Astrocyte (in vitro differentiated cells and primary cell): ENCODE results near the gene EPO. TPM values are rescaled to one million over a fixed set of nuclear protein-coding genes. Genes with fewer than 3 reads are reported as not detected.
"Not testable (repeated sequence)": the region's sequence is repeated elsewhere in the genome, so short reads cannot be mapped to it uniquely, and the experiment has no call there.

Experiments used
- DNase-seq: peaks from one replicate; pipeline ENCODE4 v3.0.0-alpha.2; 2010; ENCODE audit warnings: low read depth
- FAIRE-seq: peaks from 2 replicates; lab custom pipeline; 2011; peaks lifted over from hg19 to GRCh38; lab: Jason Lieb, UNC
- H2AFZ ChIP-seq: 2 replicates; pipeline ENCODE4 v1.6.0; 2012; ENCODE audit warnings: low read depth, low read length, inconsistent platforms
- H3K27ac ChIP-seq: 2 replicates; pipeline ENCODE4 v1.5.1; 2011; ENCODE audit warnings: low read depth, low read length, inconsistent platforms
- H3K27me3 ChIP-seq: 2 replicates; pipeline ENCODE4 v1.6.0; 2011; ENCODE audit warnings: low read length, inconsistent platforms; ENCODE audit not compliant: insufficient read depth
- H3K36me3 ChIP-seq: 2 replicates; pipeline ENCODE4 v1.5.1; 2011; ENCODE audit warnings: low read length, inconsistent platforms; ENCODE audit not compliant: insufficient read depth
- H3K4me1 ChIP-seq: 2 replicates; pipeline ENCODE4 v1.5.1; 2011; ENCODE audit warnings: low read length, inconsistent platforms; ENCODE audit not compliant: insufficient read depth
- H3K4me2 ChIP-seq: 2 replicates; pipeline ENCODE4 v1.6.0; 2012; ENCODE audit warnings: low read length, inconsistent platforms
- H3K4me3 ChIP-seq: 2 replicates; pipeline ENCODE4 v1.5.1; 2011; ENCODE audit warnings: low read depth, mild to moderate bottlenecking, low read length, inconsistent platforms; ENCODE audit not compliant: insufficient read depth
- H3K79me2 ChIP-seq: 2 replicates; pipeline ENCODE4 v1.6.0; 2012; ENCODE audit warnings: mild to moderate bottlenecking, low read length, inconsistent platforms; ENCODE audit not compliant: insufficient read depth
- H3K9ac ChIP-seq: 2 replicates; pipeline ENCODE4 v1.6.0; 2012; ENCODE audit warnings: mild to moderate bottlenecking, low read length, inconsistent platforms
- H3K9me3 ChIP-seq: 2 replicates; pipeline ENCODE4 v1.5.1; 2012; ENCODE audit warnings: low read depth, mild to moderate bottlenecking, low read length, inconsistent platforms; ENCODE audit not compliant: insufficient read depth
- H4K20me1 ChIP-seq: 2 replicates; pipeline ENCODE4 v1.6.0; 2012; ENCODE audit warnings: low read length, inconsistent platforms; ENCODE audit not compliant: insufficient read depth
- H3K27ac Mint-ChIP-seq: one replicate; pipeline ENCODE4 v1.8.0; 2021; ENCODE audit warnings: mild to moderate bottlenecking, mixed read lengths; ENCODE audit not compliant: unreplicated experiment
- H3K27me3 Mint-ChIP-seq: one replicate; pipeline ENCODE4 v1.8.0; 2021; ENCODE audit warnings: low read depth, mixed read lengths; ENCODE audit not compliant: unreplicated experiment
- H3K36me3 Mint-ChIP-seq: one replicate; pipeline ENCODE4 v1.8.0; 2021; ENCODE audit warnings: low read depth, mixed read lengths; ENCODE audit not compliant: unreplicated experiment
- H3K4me1 Mint-ChIP-seq: one replicate; pipeline ENCODE4 v1.8.0; 2021; ENCODE audit warnings: low read depth, mixed read lengths; ENCODE audit not compliant: unreplicated experiment
- H3K4me3 Mint-ChIP-seq: one replicate; pipeline ENCODE4 v1.8.0; 2021; ENCODE audit warnings: mild to moderate bottlenecking, moderate library complexity, mixed read lengths; ENCODE audit not compliant: unreplicated experiment
- H3K9me3 Mint-ChIP-seq: one replicate; pipeline ENCODE4 v1.8.0; 2021; ENCODE audit warnings: mild to moderate bottlenecking, mixed read lengths; ENCODE audit not compliant: unreplicated experiment
- CTCF ChIP-seq: IDR thresholded peaks from 2 replicates; pipeline ENCODE4 v1.5.1; 2011; ENCODE audit warnings: low read depth, mild to moderate bottlenecking, inconsistent platforms, low read length, moderate library complexity; ENCODE audit not compliant: insufficient read depth
- EZH2 ChIP-seq: IDR thresholded peaks from 2 replicates; pipeline ENCODE4 v1.6.1; 2012; ENCODE audit warnings: mild to moderate bottlenecking, low read length, inconsistent platforms; ENCODE audit not compliant: insufficient read depth
- total RNA-seq: library from RNA; stranded (reverse); gene quantifications from 2 replicates; pipeline ENCODE4 v1.2.1, GENCODE V29; 2021

Gene EPO
- total RNA-seq, 1 donor from 2014 or later: not detected

- Histone ChIP-seq H4K20me1 (no peaks in the 10 kb centered on the region), H3K9ac (no peak overlapping the region), H3K79me2 (no peaks in the 10 kb centered on the region), H3K4me2 (no peak overlapping the region), H3K9me3 (no peaks in the 10 kb centered on the region), H3K4me3 (no peak overlapping the region), H2AFZ (no peak overlapping the region), H3K27ac (no peak overlapping the region), H3K36me3 (no peaks in the 10 kb centered on the region), H3K4me1 (no peaks in the 10 kb centered on the region), H3K27me3 (peaks cover 14% of the 10 kb centered on the region)
- Mint-ChIP-seq H3K4me1 (no peaks in the 10 kb centered on the region), H3K27me3 (peaks cover 11% of the 10 kb centered on the region), H3K27ac (no peak overlapping the region), H3K36me3 (no peaks in the 10 kb centered on the region), H3K9me3 (no peaks in the 10 kb centered on the region), H3K4me3 (no peak overlapping the region)
- TF ChIP-seq EZH2 (no peak), CTCF (no peak)
- DNase-seq: no peak
- no peak for FAIRE-seq
Observed at GRCh38 chr7:100699018-100699417, 21.2 kb upstream of the EPO start.

- H3K27ac ChIP-seq, H3K36me3 ChIP-seq, H3K9ac ChIP-seq, H3K36me3 Mint-ChIP-seq, H3K79me2 ChIP-seq, H3K9me3 ChIP-seq, H4K20me1 ChIP-seq, H3K27ac Mint-ChIP-seq, H2AFZ ChIP-seq, H3K9me3 Mint-ChIP-seq, H3K4me2 ChIP-seq, H3K4me3 Mint-ChIP-seq, H3K4me3 ChIP-seq, H3K4me1 Mint-ChIP-seq, H3K27me3 Mint-ChIP-seq, DNase-seq, FAIRE-seq, H3K4me1 ChIP-seq: not testable (repeated sequence)
- H3K27me3 ChIP-seq: peaks cover 14% of the 10 kb centered on the region
Observed at GRCh38 chr7:100701089-100701488, 19.2 kb upstream of the EPO start.

- Mint-ChIP-seq H3K9me3 (no peaks in the 10 kb centered on the region), H3K4me1 (no peaks in the 10 kb centered on the region), H3K36me3 (no peaks in the 10 kb centered on the region), H3K27ac (no peak overlapping the region), H3K4me3 (peak overlapping the region; percentile 97), H3K27me3 (peaks cover 2% of the 10 kb centered on the region)
- DNase-seq (peak; percentile 39), FAIRE-seq (no peak)
- H3K4me1 ChIP-seq: peaks cover 8% of the 10 kb centered on the region
- peaks cover 6% of the 10 kb centered on the region for H3K36me3 ChIP-seq
- peak overlapping the region; percentile 93 for H3K4me2 ChIP-seq
- TF ChIP-seq EZH2 (no peak), CTCF (peak; percentile 73)
- H3K79me2 ChIP-seq: peaks cover 24% of the 10 kb centered on the region
- H3K9ac ChIP-seq: peak overlapping the region; percentile 97
- H2AFZ ChIP-seq: peak overlapping the region; percentile 97
- H3K27ac ChIP-seq: peak overlapping the region; percentile 73
- H3K4me3 ChIP-seq: peak overlapping the region; percentile 85
- no peaks in the 10 kb centered on the region for H3K9me3 ChIP-seq
- H4K20me1 ChIP-seq: peaks cover 9% of the 10 kb centered on the region
- peaks cover 11% of the 10 kb centered on the region for H3K27me3 ChIP-seq
Observed at GRCh38 chr7:100705320-100705752, 14.9 kb upstream of the EPO start.
